22Rv1 (cell line): ENCODE measurements around the gene PIGZ.

Source experiments
- ZFX ChIP-seq: fragments of 450-650 bp; IDR thresholded peaks from 2 replicates; pipeline ENCODE4 v1.6.1; 2017; ENCODE audit warnings: antibody characterized with exemption, borderline replicate concordance
- TF ChIP-seq, protein P1 (sequence below): fragments of 450-650 bp; IDR thresholded peaks from 2 replicates; pipeline ENCODE4 v1.5.1; 2017; ENCODE audit warnings: mild to moderate bottlenecking

GRCh38 chr3:197017003-197017402, 48.4 kb upstream of the PIGZ start:
- TF ChIP-seq, protein P1, sequence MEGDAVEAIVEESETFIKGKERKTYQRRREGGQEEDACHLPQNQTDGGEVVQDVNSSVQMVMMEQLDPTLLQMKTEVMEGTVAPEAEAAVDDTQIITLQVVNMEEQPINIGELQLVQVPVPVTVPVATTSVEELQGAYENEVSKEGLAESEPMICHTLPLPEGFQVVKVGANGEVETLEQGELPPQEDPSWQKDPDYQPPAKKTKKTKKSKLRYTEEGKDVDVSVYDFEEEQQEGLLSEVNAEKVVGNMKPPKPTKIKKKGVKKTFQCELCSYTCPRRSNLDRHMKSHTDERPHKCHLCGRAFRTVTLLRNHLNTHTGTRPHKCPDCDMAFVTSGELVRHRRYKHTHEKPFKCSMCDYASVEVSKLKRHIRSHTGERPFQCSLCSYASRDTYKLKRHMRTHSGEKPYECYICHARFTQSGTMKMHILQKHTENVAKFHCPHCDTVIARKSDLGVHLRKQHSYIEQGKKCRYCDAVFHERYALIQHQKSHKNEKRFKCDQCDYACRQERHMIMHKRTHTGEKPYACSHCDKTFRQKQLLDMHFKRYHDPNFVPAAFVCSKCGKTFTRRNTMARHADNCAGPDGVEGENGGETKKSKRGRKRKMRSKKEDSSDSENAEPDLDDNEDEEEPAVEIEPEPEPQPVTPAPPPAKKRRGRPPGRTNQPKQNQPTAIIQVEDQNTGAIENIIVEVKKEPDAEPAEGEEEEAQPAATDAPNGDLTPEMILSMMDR: no peak
- TF ChIP-seq ZFX: no peak
